Hematopoietic multipotent progenitor cell (in vitro differentiated cells): Measurements from ENCODE around the gene WFDC10B. TPM values are rescaled to one million over a fixed set of nuclear protein-coding genes. Genes with fewer than 3 reads are reported as not detected.
"Not testable (repeated sequence)": the region's sequence is repeated elsewhere in the genome, so short reads cannot be mapped to it uniquely, and the experiment has no call there.

ENCODE experiments used
- DNase-seq, 3 donors: peaks; one replicate each; pipeline ENCODE4 v3.0.0-alpha.2; 2011 to 2015; ENCODE audit warnings: low read depth in 2 of 3, low spot score in 2 of 3
- small RNA-seq: library from RNA; depleted of rRNA; stranded (forward); fragments of <200 nt; gene quantifications from one replicate; pipeline ENCODE3, GENCODE V24; 2012
- total RNA-seq: library from RNA; depleted of rRNA; stranded (reverse); fragments of >200 nt; gene quantifications from one replicate; pipeline ENCODE4 v1.2.3, GENCODE V29; 2012

WFDC10B gene
- total RNA-seq, 1 donor, result not detected

- no peak for DNase-seq
These were observed 55.4 kb downstream of the WFDC10B start for GRCh38 chr20:45649312-45649863.

- no peak for DNase-seq
These were observed 57.3 kb downstream of the WFDC10B start for GRCh38 chr20:45647441-45648050.

- no peak for DNase-seq
These were observed 57.9 kb downstream of the WFDC10B start for GRCh38 chr20:45646875-45647274.

- DNase-seq, result not testable (repeated sequence)
These were observed 59.0 kb downstream of the WFDC10B start for GRCh38 chr20:45645869-45646268.

- DNase-seq, result not testable (repeated sequence)
These were observed 63.7 kb downstream of the WFDC10B start for GRCh38 chr20:45641076-45641475.

- DNase-seq, result no peak
These were observed 65.1 kb downstream of the WFDC10B start for GRCh38 chr20:45639687-45640086.

- DNase-seq, result no peak
These were observed 68.3 kb downstream of the WFDC10B start for GRCh38 chr20:45636513-45636912.

Small RNA genes within 50 kb of the gene (small RNA-seq; reads per million reads assigned to genes)
- gene MIR3617, result not detected
- gene SPINT5P, result not detected

Other genes starting within 250 kb of the WFDC10B start
- not detected for gene WFDC2, start 235.3 kb downstream of the WFDC10B start, total RNA-seq
- gene SPINT3, start 189.4 kb downstream of the WFDC10B start, total RNA-seq, result not detected
- not detected for gene WFDC6, start 165.5 kb downstream of the WFDC10B start, total RNA-seq
- gene EPPIN, start 157.6 kb downstream of the WFDC10B start, total RNA-seq, result not detected
- gene WFDC8, start 125.7 kb downstream of the WFDC10B start, total RNA-seq, result not detected
- not detected for gene WFDC10A, start 75.3 kb downstream of the WFDC10B start, total RNA-seq
- gene WFDC9, start 73.7 kb downstream of the WFDC10B start, total RNA-seq, result not detected
- not detected for gene WFDC11, start 34.8 kb downstream of the WFDC10B start, total RNA-seq
- not detected for gene WFDC13, start 3.0 kb downstream of the WFDC10B start, total RNA-seq
- not detected for gene SPINT4, start 17.3 kb upstream of the WFDC10B start, total RNA-seq
- not detected for gene WFDC3, start 86.9 kb upstream of the WFDC10B start, total RNA-seq
- gene DNTTIP1, start 86.9 kb upstream of the WFDC10B start, total RNA-seq, result 22.4 TPM
- 3.8 TPM for gene UBE2C, start 107.6 kb upstream of the WFDC10B start, total RNA-seq
- 1.1 TPM for gene TNNC2, start 122.3 kb upstream of the WFDC10B start, total RNA-seq
- 10.5 TPM for gene SNX21, start 128.8 kb upstream of the WFDC10B start, total RNA-seq
- 58.7 TPM for gene ACOT8, start 152.4 kb upstream of the WFDC10B start, total RNA-seq
- 8.1 TPM for gene ZSWIM3, start 152.6 kb upstream of the WFDC10B start, total RNA-seq
- 32.6 TPM for gene ZSWIM1, start 176.2 kb upstream of the WFDC10B start, total RNA-seq
- gene SPATA25, start 182.6 kb upstream of the WFDC10B start, total RNA-seq, result 5.9 TPM
- 21.5 TPM for gene NEURL2, start 186.2 kb upstream of the WFDC10B start, total RNA-seq
- gene CTSA, start 186.3 kb upstream of the WFDC10B start, total RNA-seq, result 112 TPM
- 31.5 TPM for gene PLTP, start 207.1 kb upstream of the WFDC10B start, total RNA-seq
- 45.0 TPM for gene PCIF1, start 229.7 kb upstream of the WFDC10B start, total RNA-seq